Osteoblast (primary cell): ENCODE data around the gene COMMD10. TPM values are rescaled to one million over a fixed set of nuclear protein-coding genes. Genes with fewer than 3 reads are reported as not detected.

ENCODE experiments used
- DNase-seq: peaks from one replicate; pipeline ENCODE4 v3.0.0; 2011; ENCODE audit warnings: low spot score, mixed read lengths; ENCODE audit not compliant: insufficient read length; ENCODE audit errors: missing footprints
- H2AFZ ChIP-seq: 2 replicates; pipeline ENCODE4 v1.6.0; 2011; ENCODE audit warnings: mild to moderate bottlenecking, low read length
- H3K27ac ChIP-seq: 2 replicates; pipeline ENCODE4 v1.5.1; 2011; ENCODE audit warnings: mild to moderate bottlenecking, low read depth, low read length, moderate library complexity
- H3K27me3 ChIP-seq: 2 replicates; pipeline ENCODE4 v1.6.0; 2012; ENCODE audit warnings: mild to moderate bottlenecking, control low read depth, inconsistent platforms, low read length, moderate library complexity; ENCODE audit not compliant: insufficient read depth
- H3K36me3 ChIP-seq: 2 replicates; pipeline ENCODE4 v1.5.1; 2011; ENCODE audit warnings: mild to moderate bottlenecking, low read length, control low read depth, moderate library complexity; ENCODE audit not compliant: insufficient read depth
- H3K4me1 ChIP-seq: 2 replicates; pipeline ENCODE4 v1.5.1; 2011; ENCODE audit warnings: mild to moderate bottlenecking, low read length, control low read depth, moderate library complexity; ENCODE audit not compliant: insufficient read depth
- H3K4me2 ChIP-seq: 2 replicates; pipeline ENCODE4 v1.6.0; 2011; ENCODE audit warnings: mild to moderate bottlenecking, low read length; ENCODE audit not compliant: insufficient read depth
- H3K4me3 ChIP-seq: fragments of 200-600 bp; sonication (generic); 3 replicates; pipeline ENCODE4 v1.5.1; 2012; ENCODE audit warnings: mild to moderate bottlenecking, low read length, inconsistent platforms; ENCODE audit not compliant: insufficient read depth
- H3K79me2 ChIP-seq: 2 replicates; pipeline ENCODE4 v1.6.0; 2012; ENCODE audit warnings: mild to moderate bottlenecking, low read length, control low read depth, inconsistent platforms; ENCODE audit not compliant: insufficient read depth
- H3K9me3 ChIP-seq: 2 replicates; pipeline ENCODE4 v1.5.1; 2011; ENCODE audit warnings: low read depth, low read length, control low read depth
- H4K20me1 ChIP-seq: 2 replicates; pipeline ENCODE4 v1.6.0; 2012; ENCODE audit warnings: mild to moderate bottlenecking, low read length, control low read depth; ENCODE audit not compliant: insufficient read depth
- CTCF ChIP-seq: IDR thresholded peaks from 2 replicates; pipeline ENCODE4 v1.5.1; 2011; ENCODE audit warnings: mild to moderate bottlenecking, low read depth, low read length, moderate library complexity; ENCODE audit errors: extremely low read depth
- total RNA-seq: library from RNA; depleted of rRNA; stranded (reverse); fragments of >200 nt; gene quantifications from 2 replicates; pipeline ENCODE4 v1.2.3, GENCODE V29; 2012

Gene COMMD10
- total RNA-seq, 1 donor: 29.7 TPM

- no peak overlapping the region for H3K4me3 ChIP-seq
- no peak for TF ChIP-seq CTCF
- H3K4me1 ChIP-seq: no peaks in the 10 kb centered on the region
- no peak for DNase-seq
- no peaks in the 10 kb centered on the region for H3K9me3 ChIP-seq
- H3K27me3 ChIP-seq: no peaks in the 10 kb centered on the region
- H3K27ac ChIP-seq: no peak overlapping the region
- H3K79me2 ChIP-seq: no peaks in the 10 kb centered on the region
- H4K20me1 ChIP-seq: no peaks in the 10 kb centered on the region
- H3K4me2 ChIP-seq: no peak overlapping the region
- no peaks in the 10 kb centered on the region for H3K36me3 ChIP-seq
- H2AFZ ChIP-seq: no peak overlapping the region
Observed at GRCh38 chr5:116154252-116154651, 69.4 kb downstream of the COMMD10 start.

DNA sequence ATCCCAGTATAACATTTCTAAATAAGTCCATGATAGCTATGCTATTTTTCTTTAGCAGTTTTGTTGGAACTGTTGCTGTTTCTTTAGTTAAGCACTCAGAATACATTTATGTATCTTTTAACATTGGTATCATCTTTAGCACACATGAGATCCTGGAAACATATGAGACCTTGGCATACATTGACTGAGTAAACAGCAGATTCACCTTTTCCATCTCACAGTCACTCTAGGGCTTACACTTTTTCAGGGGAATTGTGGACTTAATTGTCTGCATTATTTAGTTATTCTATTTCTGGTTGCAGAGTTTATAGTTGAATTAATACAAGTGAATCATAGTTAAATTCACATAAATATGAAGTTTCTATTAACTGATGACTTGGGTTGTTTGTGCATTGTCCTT, 70.1 kb downstream of the COMMD10 start:
- Histone ChIP-seq H3K4me3 (no peak overlapping the region), H3K9me3 (no peaks in the 10 kb centered on the region), H3K27ac (no peak overlapping the region), H3K4me1 (no peaks in the 10 kb centered on the region), H3K79me2 (no peaks in the 10 kb centered on the region), H3K27me3 (no peaks in the 10 kb centered on the region), H2AFZ (no peak overlapping the region), H3K36me3 (no peaks in the 10 kb centered on the region), H4K20me1 (no peaks in the 10 kb centered on the region), H3K4me2 (no peak overlapping the region)
- TF ChIP-seq CTCF: no peak
- no peak for DNase-seq

DNA sequence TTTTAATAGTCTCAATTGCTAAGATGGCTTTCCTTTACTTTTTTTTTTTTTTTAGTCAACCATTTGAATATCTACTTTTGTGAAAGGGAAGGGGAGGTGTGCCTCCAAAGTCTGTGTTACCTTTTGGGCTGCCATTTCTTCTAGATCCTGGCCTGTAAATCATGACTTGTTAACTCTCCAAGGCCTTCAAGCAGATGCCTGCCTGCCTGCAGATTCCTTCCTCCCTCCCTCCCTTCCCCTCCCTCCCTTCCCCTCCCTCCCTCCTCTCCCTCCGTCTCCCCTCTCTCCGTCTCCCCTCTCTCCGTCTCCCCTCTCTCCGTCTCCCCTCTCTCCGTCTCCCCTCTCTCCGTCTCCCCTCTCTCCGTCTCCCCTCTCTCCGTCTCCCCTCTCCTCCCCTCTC, 73.1 kb downstream of the COMMD10 start:
- Histone ChIP-seq H3K79me2 (no peaks in the 10 kb centered on the region), H2AFZ (no peak overlapping the region), H3K27ac (no peak overlapping the region), H3K4me3 (no peak overlapping the region), H3K36me3 (no peaks in the 10 kb centered on the region), H4K20me1 (no peaks in the 10 kb centered on the region), H3K27me3 (no peaks in the 10 kb centered on the region), H3K4me1 (no peaks in the 10 kb centered on the region), H3K9me3 (no peaks in the 10 kb centered on the region), H3K4me2 (no peak overlapping the region)
- no peak for TF ChIP-seq CTCF
- DNase-seq: no peak

DNA sequence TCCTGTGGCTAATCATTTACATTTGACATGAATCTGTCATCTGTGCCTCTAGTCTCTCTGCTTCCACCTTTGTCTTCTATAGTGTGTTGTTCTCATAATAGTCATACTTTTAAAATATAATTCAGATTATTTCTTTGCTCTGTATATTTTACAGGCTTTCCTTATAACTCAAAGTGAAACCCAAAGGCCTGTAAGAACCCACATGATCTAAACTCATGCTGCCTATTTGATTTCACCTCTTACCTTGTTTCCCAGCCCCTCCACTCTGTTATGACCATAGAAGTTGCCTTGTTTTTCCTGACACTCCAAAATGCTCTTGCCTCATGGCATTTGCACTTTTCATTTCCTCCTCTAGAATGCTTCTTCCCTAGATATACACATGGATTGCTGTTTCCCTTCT, 74.2 kb downstream of the COMMD10 start:
- Histone ChIP-seq H3K79me2 (no peaks in the 10 kb centered on the region), H4K20me1 (no peaks in the 10 kb centered on the region), H3K4me3 (no peak overlapping the region), H3K27ac (no peak overlapping the region), H2AFZ (no peak overlapping the region), H3K36me3 (no peaks in the 10 kb centered on the region), H3K4me1 (no peaks in the 10 kb centered on the region), H3K4me2 (no peak overlapping the region), H3K27me3 (no peaks in the 10 kb centered on the region), H3K9me3 (no peaks in the 10 kb centered on the region)
- no peak for DNase-seq
- no peak for TF ChIP-seq CTCF
